GM23338 (cell line): ENCODE measurements around the gene LAMA1. TPM values are rescaled to one million over a fixed set of nuclear protein-coding genes. Genes with fewer than 3 reads are reported as not detected.

ENCODE experiments used
- ATAC-seq: fragments of 200-7000 bp; cut with Tn5 transposase; 3 replicates; pipeline ENCODE4 v1.9.1; 2020
- DNase-seq: peaks from one replicate; pipeline ENCODE4 v3.0.0-alpha.2; 2015; ENCODE audit warnings: low spot score
- H2AFZ ChIP-seq: fragments of 200-600 bp; sonication (generic); 2 replicates; pipeline ENCODE4 v1.8.0; 2016; ENCODE audit warnings: antibody characterized with exemption, mild to moderate bottlenecking, moderate library complexity
- H3F3A ChIP-seq: fragments of 200-600 bp; sonication (generic); replicated peaks from 2 replicates; pipeline ENCODE4 v1.8.0; 2017; ENCODE audit warnings: antibody characterized with exemption, mixed run types, low read depth
- H3K27ac ChIP-seq: fragments of 200-600 bp; sonication (generic); 2 replicates; pipeline ENCODE4 v1.6.1; 2016; ENCODE audit warnings: low read depth
- H3K27me3 ChIP-seq: fragments of 200-600 bp; sonication (generic); 2 replicates; pipeline ENCODE4 v1.8.0; 2016; ENCODE audit warnings: mild to moderate bottlenecking, mixed run types, moderate library complexity; ENCODE audit not compliant: insufficient read depth
- H3K36me3 ChIP-seq: fragments of 200-600 bp; sonication (generic); 2 replicates; pipeline ENCODE4 v1.8.0; 2016; ENCODE audit warnings: mild to moderate bottlenecking; ENCODE audit not compliant: insufficient read depth
- H3K4me1 ChIP-seq: fragments of 200-600 bp; sonication (generic); 2 replicates; pipeline ENCODE4 v1.8.0; 2016; ENCODE audit warnings: mild to moderate bottlenecking, moderate library complexity; ENCODE audit not compliant: insufficient read depth
- H3K4me2 ChIP-seq: fragments of 200-600 bp; sonication (generic); 2 replicates; pipeline ENCODE4 v1.7.1; 2017; ENCODE audit warnings: mixed run types
- H3K4me3 ChIP-seq: fragments of 200-600 bp; sonication (generic); 2 replicates; pipeline ENCODE4 v1.6.1; 2016; ENCODE audit warnings: mixed run types
- H3K79me2 ChIP-seq: fragments of 200-600 bp; sonication (generic); replicated peaks from 2 replicates; pipeline ENCODE4 v1.8.0; 2017; ENCODE audit warnings: mild to moderate bottlenecking; ENCODE audit not compliant: insufficient read depth
- H3K9me2 ChIP-seq: fragments of 200-600 bp; sonication (generic); 2 replicates; pipeline ENCODE4 v1.8.0; 2017; ENCODE audit not compliant: insufficient read depth
- H4K20me1 ChIP-seq: fragments of 200-600 bp; sonication (generic); replicated peaks from 2 replicates; pipeline ENCODE4 v1.8.0; 2017; ENCODE audit warnings: mild to moderate bottlenecking; ENCODE audit not compliant: insufficient read depth
- H3K27ac Mint-ChIP-seq: 2 replicates; pipeline ENCODE4 v1.8.0; 2020; ENCODE audit warnings: inconsistent platforms, mild to moderate bottlenecking, moderate library complexity, mixed read lengths
- H3K27me3 Mint-ChIP-seq: 3 replicates; pipeline ENCODE4 v1.8.0; 2022; ENCODE audit warnings: low read depth, mild to moderate bottlenecking, moderate library complexity, mixed read lengths, inconsistent platforms; ENCODE audit not compliant: insufficient read depth, poor library complexity
- H3K36me3 Mint-ChIP-seq: 3 replicates; pipeline ENCODE4 v1.8.0; 2021; ENCODE audit warnings: low read depth, mild to moderate bottlenecking, inconsistent platforms, moderate library complexity, mixed read lengths
- H3K4me1 Mint-ChIP-seq: 3 replicates; pipeline ENCODE4 v1.8.0; 2020; ENCODE audit warnings: mild to moderate bottlenecking, inconsistent platforms, mixed read lengths
- H3K4me3 Mint-ChIP-seq: 3 replicates; pipeline ENCODE4 v1.8.0; 2021; ENCODE audit warnings: moderate library complexity, mild to moderate bottlenecking, inconsistent platforms, mixed read lengths
- H3K9me3 Mint-ChIP-seq: 3 replicates; pipeline ENCODE4 v1.8.0; 2020; ENCODE audit warnings: moderate library complexity, mild to moderate bottlenecking, inconsistent platforms, mixed read lengths
- ETS1 ChIP-seq: IDR thresholded peaks from 2 replicates; pipeline ENCODE4 v1.6.1; 2016; ENCODE audit warnings: antibody characterized with exemption
- JUNB ChIP-seq: IDR thresholded peaks from one replicate; pipeline ENCODE4 v1.6.1; 2016; ENCODE audit warnings: antibody characterized with exemption; ENCODE audit not compliant: unreplicated experiment
- REST ChIP-seq: IDR thresholded peaks from one replicate; pipeline ENCODE4 v1.6.1; 2018; ENCODE audit warnings: antibody characterized with exemption; ENCODE audit not compliant: unreplicated experiment
- ZNF331 ChIP-seq: fragments of 250-450 bp; sonication (Bioruptor Pico); IDR thresholded peaks from 2 replicates; pipeline ENCODE4 v1.5.0; 2020; ENCODE audit warnings: low read depth, mild to moderate bottlenecking, moderate library complexity
- ZNF462 ChIP-seq: fragments of 250-450 bp; sonication (Bioruptor Pico); IDR thresholded peaks from 2 replicates; pipeline ENCODE4 v1.5.0; 2020; ENCODE audit warnings: mild to moderate bottlenecking, moderate library complexity
- polyA plus RNA-seq: library from polyadenylated mRNA; unstranded; fragments of >200 nt; fragmentation: Nextera tagmentation; extraction: Ambion mirVana; gene quantifications from 2 replicates; pipeline ENCODE4 v1.2.1, GENCODE V29; 2016
- total RNA-seq: library from RNA; depleted of rRNA; stranded (reverse); fragments of >200 nt; shearing (Covaris generic); gene quantifications from 2 replicates; pipeline ENCODE4 v1.2.3, GENCODE V29; 2014

Gene LAMA1
- total and polyA plus RNA-seq, 2 experiments from 2014 or later, result 14.8 to 52.3 TPM

- no peak for TF ChIP-seq REST
- no peak for TF ChIP-seq ETS1
Observed at GRCh38 chr18:6960124-6960523, 157.5 kb downstream of the LAMA1 start (continued).

- DNase-seq (no peak), ATAC-seq (no peak)
- Mint-ChIP-seq H3K27me3 (no peaks in the 10 kb centered on the region), H3K36me3 (peaks cover 58% of the 10 kb centered on the region), H3K9me3 (peaks cover 2% of the 10 kb centered on the region; the same call in 2 of the 3 replicates), H3K4me1 (no peaks in the 10 kb centered on the region), H3K27ac (no peak overlapping the region), H3K4me3 (no peak overlapping the region)
- no peak overlapping the region for H3K4me2 ChIP-seq
- H3K4me1 ChIP-seq, result no peaks in the 10 kb centered on the region
- no peaks in the 10 kb centered on the region for H3K79me2 ChIP-seq
- H3K27me3 ChIP-seq, result no peaks in the 10 kb centered on the region
- no peaks in the 10 kb centered on the region for H3F3A ChIP-seq
- no peak for TF ChIP-seq ZNF331 (CRISPR knock-in tag)
- no peak overlapping the region for H2AFZ ChIP-seq
- H3K9me2 ChIP-seq, result no peaks in the 10 kb centered on the region
- no peak overlapping the region for H3K27ac ChIP-seq
- peaks cover 32% of the 10 kb centered on the region for H3K36me3 ChIP-seq
- H4K20me1 ChIP-seq, result 0 out of 2 replicates have a peak, but pooled peaks cover 4% of the 10 kb centered on the region
- no peak overlapping the region for H3K4me3 ChIP-seq
Observed at GRCh38 chr18:6959110-6959509, 158.5 kb downstream of the LAMA1 start.

GRCh38 chr18:6956999-6957398 is 160.6 kb downstream of the LAMA1 start:
- Mint-ChIP-seq H3K4me3 (no peak overlapping the region), H3K27me3 (no peaks in the 10 kb centered on the region), H3K27ac (no peak overlapping the region), H3K36me3 (peaks cover 60% of the 10 kb centered on the region), H3K9me3 (peaks cover 2% of the 10 kb centered on the region; the same call in 2 of the 3 replicates), H3K4me1 (no peaks in the 10 kb centered on the region; the same call in 2 of the 3 replicates)
- no peaks in the 10 kb centered on the region for H3K27me3 ChIP-seq
- H2AFZ ChIP-seq, result no peak overlapping the region
- H3K4me3 ChIP-seq, result no peak overlapping the region
- no peak for DNase-seq
- no peaks in the 10 kb centered on the region for H3K9me2 ChIP-seq
- H4K20me1 ChIP-seq, result no peaks in the 10 kb centered on the region
- H3K79me2 ChIP-seq, result no peaks in the 10 kb centered on the region
- no peak overlapping the region for H3K27ac ChIP-seq
- no peaks in the 10 kb centered on the region for H3K4me1 ChIP-seq
- H3F3A ChIP-seq, result no peaks in the 10 kb centered on the region
- no peak overlapping the region for H3K4me2 ChIP-seq
- no peak for ATAC-seq
- peaks cover 27% of the 10 kb centered on the region for H3K36me3 ChIP-seq
- TF ChIP-seq JUNB, result no peak
- TF ChIP-seq ZNF462, result no peak
- TF ChIP-seq ETS1, result no peak
